DOHH2 (cell line): ENCODE measurements around the gene PCDHA11.
"Not testable (repeated sequence)": the region's sequence is repeated elsewhere in the genome, so short reads cannot be mapped to it uniquely, and the experiment has no call there.

Source experiments
- H3F3A ChIP-seq: fragments of 200-600 bp; sonication (generic), shearing (Covaris generic); 2 replicates; pipeline ENCODE4 v1.6.0; 2016; ENCODE audit warnings: antibody characterized with exemption, mild to moderate bottlenecking; ENCODE audit not compliant: control insufficient read depth, insufficient read depth
- H3K27ac ChIP-seq: fragments of 200-600 bp; sonication (generic); 2 replicates; pipeline ENCODE4 v1.5.1; 2014; ENCODE audit warnings: low read depth, mild to moderate bottlenecking, low read length, moderate library complexity
- H3K27me3 ChIP-seq: fragments of 200-600 bp; sonication (generic); 2 replicates; pipeline ENCODE4 v1.6.1; 2014; ENCODE audit warnings: mild to moderate bottlenecking, low read length, mixed read lengths; ENCODE audit not compliant: control insufficient read depth
- H3K36me3 ChIP-seq: fragments of 200-600 bp; sonication (generic); 2 replicates; pipeline ENCODE4 v1.6.1; 2014; ENCODE audit warnings: mild to moderate bottlenecking, low read length, moderate library complexity, mixed read lengths; ENCODE audit not compliant: control insufficient read depth
- H3K4me1 ChIP-seq: fragments of 200-600 bp; sonication (generic); 2 replicates; pipeline ENCODE4 v1.6.1; 2014; ENCODE audit warnings: mild to moderate bottlenecking, low read length, mixed read lengths; ENCODE audit not compliant: control insufficient read depth
- H3K4me2 ChIP-seq: fragments of 200-600 bp; sonication (generic); 2 replicates; pipeline ENCODE4 v1.6.0; 2014; ENCODE audit warnings: mild to moderate bottlenecking, low read length, moderate library complexity
- H3K4me3 ChIP-seq: fragments of 200-600 bp; sonication (generic); 2 replicates; pipeline ENCODE4 v1.5.1; 2014; ENCODE audit warnings: mild to moderate bottlenecking, low read length, mixed read lengths
- H3K79me2 ChIP-seq: fragments of 200-600 bp; sonication (generic); 2 replicates; pipeline ENCODE4 v1.6.1; 2014; ENCODE audit warnings: mild to moderate bottlenecking, low read length, mixed read lengths; ENCODE audit not compliant: control insufficient read depth
- H3K9me2 ChIP-seq: fragments of 200-600 bp; sonication (generic); replicated peaks from 2 replicates; pipeline ENCODE4 v1.6.1; 2014; ENCODE audit warnings: mild to moderate bottlenecking, low read length, mixed read lengths; ENCODE audit not compliant: control insufficient read depth
- H3K9me3 ChIP-seq: fragments of 200-600 bp; sonication (generic); 2 replicates; pipeline ENCODE4 v1.6.1; 2014; ENCODE audit warnings: antibody characterized with exemption, low read length, mixed read lengths; ENCODE audit not compliant: control insufficient read depth, insufficient read depth
- H4K20me1 ChIP-seq: fragments of 200-600 bp; sonication (generic); 2 replicates; pipeline ENCODE4 v1.6.0; 2014; ENCODE audit warnings: low read depth, mild to moderate bottlenecking, antibody characterized with exemption, low read length, moderate library complexity; ENCODE audit not compliant: control insufficient read depth, insufficient read depth
- CTCF ChIP-seq: fragments of 200-600 bp; sonication (generic); IDR thresholded peaks from one replicate; pipeline ENCODE4 v1.5.1; 2014; ENCODE audit warnings: antibody characterized with exemption, mild to moderate bottlenecking, low read depth, low read length; ENCODE audit not compliant: poor library complexity, severe bottlenecking
- EZH2phosphoT487 ChIP-seq: fragments of 200-600 bp; sonication (generic); IDR thresholded peaks from 2 replicates; pipeline ENCODE4 v1.6.1; 2017; ENCODE audit warnings: borderline replicate concordance, mild to moderate bottlenecking, antibody characterized with exemption, low read length, moderate library complexity, mixed read lengths

Gene PCDHA11, protein sequence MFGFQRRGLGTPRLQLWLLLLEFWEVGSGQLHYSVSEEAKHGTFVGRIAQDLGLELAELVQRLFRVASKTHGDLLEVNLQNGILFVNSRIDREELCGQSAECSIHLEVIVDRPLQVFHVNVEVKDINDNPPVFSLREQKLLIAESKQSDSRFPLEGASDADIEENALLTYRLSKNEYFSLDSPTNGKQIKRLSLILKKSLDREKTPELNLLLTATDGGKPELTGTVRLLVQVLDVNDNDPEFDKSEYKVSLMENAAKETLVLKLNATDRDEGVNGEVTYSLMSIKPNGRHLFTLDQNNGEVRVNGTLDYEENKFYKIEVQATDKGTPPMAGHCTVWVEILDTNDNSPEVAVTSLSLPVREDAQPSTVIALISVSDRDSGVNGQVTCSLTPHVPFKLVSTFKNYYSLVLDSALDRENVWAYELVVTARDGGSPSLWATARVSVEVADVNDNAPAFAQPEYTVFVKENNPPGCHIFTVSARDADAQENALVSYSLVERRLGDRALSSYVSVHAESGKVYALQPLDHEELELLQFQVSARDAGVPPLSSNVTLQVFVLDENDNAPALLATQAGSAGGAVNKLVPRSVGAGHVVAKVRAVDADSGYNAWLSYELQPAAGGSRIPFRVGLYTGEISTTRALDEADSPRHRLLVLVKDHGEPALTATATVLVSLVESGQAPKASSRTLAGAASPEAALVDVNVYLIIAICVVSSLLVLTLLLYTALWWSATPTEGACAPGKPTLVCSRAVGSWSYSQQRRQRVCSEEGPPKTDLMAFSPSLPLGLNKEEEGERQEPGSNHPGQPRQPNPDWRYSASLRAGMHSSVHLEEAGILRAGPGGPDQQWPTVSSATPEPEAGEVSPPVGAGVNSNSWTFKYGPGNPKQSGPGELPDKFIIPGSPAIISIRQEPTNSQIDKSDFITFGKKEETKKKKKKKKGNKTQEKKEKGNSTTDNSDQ

DNA sequence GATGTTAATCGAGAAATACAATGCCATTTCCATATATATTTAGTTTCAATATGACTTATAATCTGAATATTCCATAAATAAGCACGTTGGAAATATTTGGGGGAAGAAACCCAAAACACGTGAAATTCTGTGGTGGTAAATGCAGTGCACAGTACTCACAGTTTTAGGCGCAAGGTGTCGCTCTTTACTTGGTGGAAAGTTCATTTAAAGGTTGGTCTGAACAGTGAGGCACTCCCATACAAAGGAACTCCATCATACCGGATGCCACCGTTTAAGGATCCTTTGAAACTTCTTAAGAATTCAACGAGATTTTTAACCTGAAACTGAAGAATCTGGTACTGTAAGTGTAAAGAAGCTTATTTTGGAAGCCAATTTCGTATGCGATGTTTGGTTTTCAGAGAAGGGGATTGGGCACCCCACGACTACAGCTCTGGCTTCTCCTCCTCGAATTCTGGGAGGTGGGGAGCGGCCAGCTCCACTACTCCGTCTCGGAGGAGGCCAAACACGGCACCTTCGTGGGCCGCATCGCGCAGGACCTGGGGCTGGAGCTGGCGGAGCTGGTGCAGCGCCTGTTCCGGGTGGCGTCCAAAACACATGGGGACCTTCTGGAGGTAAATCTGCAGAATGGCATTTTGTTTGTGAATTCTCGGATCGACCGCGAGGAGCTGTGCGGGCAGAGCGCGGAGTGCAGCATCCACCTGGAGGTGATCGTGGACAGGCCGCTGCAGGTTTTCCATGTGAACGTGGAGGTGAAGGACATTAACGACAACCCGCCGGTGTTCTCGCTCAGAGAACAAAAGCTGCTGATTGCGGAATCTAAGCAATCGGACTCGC, at the start of gene PCDHA11:
Gene PCDHA11, plus strand, starts transcription at position 237 of the 834 bp plus-strand sequence. Its CDS starts 147 bp downstream, at position 384.
- Histone ChIP-seq H3K27me3 (0 out of 2 replicates have a peak, but pooled peaks cover 2% of the 10 kb centered on the region), H3K9me2 (no peaks in the 10 kb centered on the region), H3K79me2 (no peaks in the 10 kb centered on the region), H4K20me1 (no peaks in the 10 kb centered on the region), H3K36me3 (no peaks in the 10 kb centered on the region), H3K9me3 (no peaks in the 10 kb centered on the region), H3K4me3 (no peak within 1 kb of the TSS), H3F3A (no peaks in the 10 kb centered on the region), H3K4me1 (no peaks in the 10 kb centered on the region), H3K4me2 (no peak within 1 kb of the TSS), H3K27ac (no peak within 1 kb of the TSS)
- TF ChIP-seq CTCF (peak; percentile 19), EZH2phosphoT487 (no peak)

GRCh38 chr5:140821375-140822280, 47.1 kb upstream of the PCDHA11 start, which contains the start of gene PCDHA5:
TSS of gene PCDHA5 (plus strand) at chr5:140821613.
- H3K4me1 ChIP-seq = no peaks in the 10 kb centered on the region
- no peak within 1 kb of the TSS for H3K4me2 ChIP-seq
- no peaks in the 10 kb centered on the region for H4K20me1 ChIP-seq
- no peak within 1 kb of the TSS for H3K27ac ChIP-seq
- TF ChIP-seq EZH2phosphoT487 (no peak), CTCF (peak; percentile 67)
- no peaks in the 10 kb centered on the region for H3K9me3 ChIP-seq
- H3K9me2 ChIP-seq = no peaks in the 10 kb centered on the region
- no peaks in the 10 kb centered on the region for H3K79me2 ChIP-seq
- H3K27me3 ChIP-seq = no peaks in the 10 kb centered on the region; the same call in 1 of the 2 replicates
- H3F3A ChIP-seq = no peaks in the 10 kb centered on the region
- H3K36me3 ChIP-seq = no peaks in the 10 kb centered on the region
- H3K4me3 ChIP-seq = no peak within 1 kb of the TSS

DNA sequence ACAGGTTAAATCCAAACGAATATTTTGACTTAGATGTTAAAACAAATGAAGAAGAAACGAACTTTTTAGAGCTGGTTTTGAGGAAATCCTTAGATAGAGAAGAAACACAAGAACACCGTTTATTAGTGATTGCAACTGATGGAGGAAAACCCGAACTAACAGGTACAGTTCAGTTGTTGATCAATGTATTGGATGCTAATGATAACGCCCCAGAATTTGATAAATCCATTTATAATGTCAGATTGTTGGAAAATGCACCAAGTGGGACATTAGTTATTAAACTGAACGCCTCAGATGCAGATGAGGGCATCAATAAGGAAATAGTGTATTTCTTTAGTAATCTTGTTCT, 46.5 kb upstream of the PCDHA11 start:
- H3K4me1 ChIP-seq = no peaks in the 10 kb centered on the region
- no peaks in the 10 kb centered on the region for H3F3A ChIP-seq
- H3K4me2 ChIP-seq = no peak overlapping the region
- no peaks in the 10 kb centered on the region for H3K79me2 ChIP-seq
- TF ChIP-seq EZH2phosphoT487 = no peak
- no peak overlapping the region for H3K27ac ChIP-seq
- H3K36me3 ChIP-seq = no peaks in the 10 kb centered on the region
- H3K9me2 ChIP-seq = no peaks in the 10 kb centered on the region
- H3K9me3 ChIP-seq = no peaks in the 10 kb centered on the region
- H4K20me1 ChIP-seq = no peaks in the 10 kb centered on the region
- H3K4me3 ChIP-seq = no peak overlapping the region
- H3K27me3 ChIP-seq = no peaks in the 10 kb centered on the region

- not testable (repeated sequence) for H4K20me1 ChIP-seq, H3K79me2 ChIP-seq, H3K27ac ChIP-seq, H3K4me2 ChIP-seq, H3F3A ChIP-seq, H3K4me3 ChIP-seq, H3K4me1 ChIP-seq, H3K27me3 ChIP-seq, H3K36me3 ChIP-seq, H3K9me2 ChIP-seq, H3K9me3 ChIP-seq
Measured at GRCh38 chr5:140822969-140823368, 45.8 kb upstream of the PCDHA11 start.
